RWPE2 (cell line): ENCODE results near the gene RALA.
A peak's percentile ranks its signal among the peaks of the same experiment; 100 is the strongest.

Experiments
- ATAC-seq: fragments of 200-7000 bp; cut with Tn5 transposase; 3 replicates; pipeline ENCODE4 v1.9.1; 2021; ENCODE audit warnings: low read depth
- DNase-seq: peaks from one replicate; pipeline ENCODE4 v3.0.0-alpha.2; 2020; ENCODE audit warnings: low spot score
- H3K27ac ChIP-seq: fragments of 450-650 bp; 2 replicates; pipeline ENCODE4 v1.5.1; 2017; ENCODE audit warnings: mild to moderate bottlenecking; ENCODE audit not compliant: poor library complexity, severe bottlenecking
- H3K27me3 ChIP-seq: fragments of 250-450 bp; sonication (Bioruptor Pico); 2 replicates; pipeline ENCODE4 v1.5.1; 2021; ENCODE audit warnings: mild to moderate bottlenecking, moderate library complexity; ENCODE audit not compliant: insufficient read depth, poor library complexity, severe bottlenecking
- H3K36me3 ChIP-seq: fragments of 250-450 bp; sonication (Bioruptor Pico); 2 replicates; pipeline ENCODE4 v1.5.1; 2020; ENCODE audit warnings: low read depth, mild to moderate bottlenecking, moderate library complexity
- H3K4me1 ChIP-seq: fragments of 250-450 bp; sonication (Bioruptor Pico); 2 replicates; pipeline ENCODE4 v1.5.1; 2021; ENCODE audit warnings: mild to moderate bottlenecking, moderate library complexity; ENCODE audit not compliant: insufficient read depth, poor library complexity, severe bottlenecking
- H3K4me3 ChIP-seq: fragments of 250-450 bp; sonication (Bioruptor Pico); 2 replicates; pipeline ENCODE4 v1.5.1; 2021; ENCODE audit warnings: mild to moderate bottlenecking, moderate library complexity; ENCODE audit not compliant: severe bottlenecking
- H3K9me3 ChIP-seq: fragments of 250-450 bp; sonication (Bioruptor Pico); 2 replicates; pipeline ENCODE4 v1.5.1; 2021; ENCODE audit warnings: mild to moderate bottlenecking, moderate library complexity; ENCODE audit not compliant: severe bottlenecking
- CTCF ChIP-seq: fragments of 450-650 bp; IDR thresholded peaks from one replicate; pipeline ENCODE4 v1.5.1; 2017; ENCODE audit warnings: mild to moderate bottlenecking, moderate library complexity; ENCODE audit not compliant: poor library complexity, severe bottlenecking

Gene RALA

GRCh38 chr7:39617005-39617404 lies 6.4 kb upstream of the RALA start:
- peak overlapping the region; percentile 9 for H3K27ac ChIP-seq
- no peak overlapping the region for H3K4me3 ChIP-seq
- H3K36me3 ChIP-seq: no peaks in the 10 kb centered on the region
- H3K27me3 ChIP-seq: no peaks in the 10 kb centered on the region
- peaks cover 34% of the 10 kb centered on the region for H3K4me1 ChIP-seq
- peaks cover 3% of the 10 kb centered on the region for H3K9me3 ChIP-seq
- no peak for TF ChIP-seq CTCF
- no peak for DNase-seq
- 0 out of 3 replicates have a peak, but pooled peaks have one; percentile 15 for ATAC-seq

GRCh38 chr7:39618868-39619267 lies 4.5 kb upstream of the RALA start:
- Histone ChIP-seq H3K36me3 (no peaks in the 10 kb centered on the region), H3K4me1 (peaks cover 30% of the 10 kb centered on the region), H3K9me3 (no peaks in the 10 kb centered on the region), H3K27ac (no peak overlapping the region), H3K4me3 (no peak overlapping the region), H3K27me3 (no peaks in the 10 kb centered on the region)
- ATAC-seq: no peak
- TF ChIP-seq CTCF: no peak
- DNase-seq: no peak

GRCh38 chr7:39620486-39620885 lies 2.9 kb upstream of the RALA start:
- DNase-seq: no peak
- Histone ChIP-seq H3K27me3 (no peaks in the 10 kb centered on the region), H3K27ac (peak overlapping the region; percentile 70), H3K36me3 (no peaks in the 10 kb centered on the region), H3K4me1 (peaks cover 33% of the 10 kb centered on the region), H3K4me3 (no peak overlapping the region), H3K9me3 (no peaks in the 10 kb centered on the region)
- no peak for TF ChIP-seq CTCF
- no peak for ATAC-seq

GRCh38 chr7:39621261-39621660 lies 2.1 kb upstream of the RALA start:
- Histone ChIP-seq H3K4me3 (no peak overlapping the region), H3K27ac (peak overlapping the region; percentile 70), H3K36me3 (no peaks in the 10 kb centered on the region), H3K9me3 (no peaks in the 10 kb centered on the region), H3K27me3 (no peaks in the 10 kb centered on the region), H3K4me1 (peaks cover 30% of the 10 kb centered on the region)
- no peak for TF ChIP-seq CTCF
- no peak for DNase-seq
- peak; percentile 46 for ATAC-seq

- Histone ChIP-seq H3K27me3 (no peaks in the 10 kb centered on the region), H3K4me3 (no peak overlapping the region), H3K9me3 (no peaks in the 10 kb centered on the region), H3K27ac (peak overlapping the region; percentile 70), H3K36me3 (no peaks in the 10 kb centered on the region), H3K4me1 (peaks cover 24% of the 10 kb centered on the region)
- ATAC-seq (no peak), DNase-seq (no peak)
- TF ChIP-seq CTCF: no peak
Observed at GRCh38 chr7:39621784-39622411, 1.5 kb upstream of the RALA start.
